Gastrocnemius medialis (tissue), 4 donors: ENCODE results near the gene SEPHS1. TPM values are rescaled to one million over a fixed set of nuclear protein-coding genes. Genes with fewer than 3 reads are reported as not detected.

ENCODE experiments used
- ATAC-seq, 2 donors: fragments of 150-250 bp; one replicate each; pipeline ENCODE4 v1.9.1; 2016
- DNase-seq, 2 donors: peaks; one replicate each; pipeline ENCODE4 v3.0.0-alpha.2; 2019
- H3K27ac ChIP-seq, 4 donors: fragments of 200-600 bp; sonication (generic); 1 replicate in 1 of 4; 2 replicates in 3 of 4; pipeline ENCODE4 v1.5.1; 2016 to 2018; ENCODE audit warnings: mild to moderate bottlenecking in 2 of 4, moderate library complexity in 1 of 4
- H3K27me3 ChIP-seq, 3 donors: fragments of 200-600 bp; sonication (generic) in 2 of 3; 1 replicate in 1 of 3; 2 replicates in 2 of 3; pipeline versions ENCODE4 v1.5.1 to v1.6.0; 2016 to 2019; ENCODE audit warnings: mild to moderate bottlenecking in 1 of 3, moderate library complexity in 1 of 3
- H3K36me3 ChIP-seq, 2 donors: fragments of 200-600 bp; sonication (generic) in 1 of 2; one replicate each; pipeline ENCODE4 v1.5.1; 2017 to 2018
- H3K4me1 ChIP-seq, 2 donors: fragments of 200-600 bp; sonication (generic) in 1 of 2; one replicate each; pipeline ENCODE4 v1.5.1; 2016 to 2017; ENCODE audit warnings: mild to moderate bottlenecking in 2 of 2
- H3K4me3 ChIP-seq, 4 donors: fragments of 200-600 bp; sonication (generic) in 3 of 4; 1 replicate in 1 of 4; 2 replicates in 3 of 4; pipeline ENCODE4 v1.5.1; 2016 to 2019; ENCODE audit warnings: mild to moderate bottlenecking in 2 of 4
- H3K9me3 ChIP-seq, 3 donors: fragments of 200-600 bp; sonication (generic) in 2 of 3; 1 replicate in 1 of 3; 2 replicates in 2 of 3; pipeline ENCODE4 v1.5.1; 2016 to 2019
- POLR2A ChIP-seq, 2 donors: fragments of 450-650 bp; IDR thresholded peaks; one replicate each; pipeline ENCODE4 v1.6.1; 2017; ENCODE audit warnings: antibody characterized with exemption in 2 of 2, mild to moderate bottlenecking in 2 of 2, moderate library complexity in 2 of 2
- in situ Hi-C, 4 donors: fragments of 200-750 bp; cut with MboI; loops; one replicate each; pipeline versions ENCODE4 v1.15.0 to v1.8.0; 2017; ENCODE audit warnings: low sequenced_read_pairs in 4 of 4
- intact Hi-C: fragments of 100-400 bp; cut with DNase I; formaldehyde crosslinking; loops from one replicate; pipeline ENCODE4 v1.15.1; 2023; ENCODE audit warnings: low total_unique reads
- total RNA-seq, 4 donors: library from RNA; depleted of rRNA; stranded (reverse); fragments of >200 nt; gene quantifications; one replicate each; pipeline versions ENCODE4 v1.1.0 to v1.2.3, GENCODE V29; 2016
- TF ChIP-seq, protein P1 (sequence below), 5 experiments: fragments of 450-650 bp in 3 of 5; fragments of 200-600 bp in 2 of 5; sonication (generic) in 2 of 5; IDR thresholded peaks in 4 of 5; conservative IDR thresholded peaks in 1 of 5; 1 replicate in 4 of 5; 2 replicates in 1 of 5; pipeline ENCODE4 v1.5.1; 2016 to 2019; ENCODE audit warnings: antibody characterized with exemption in 5 of 5, mild to moderate bottlenecking in 3 of 5, moderate library complexity in 3 of 5

Gene SEPHS1
- total RNA-seq, 4 donors from 2014 or later, result 22.4 to 29.7 (median 27.9) TPM

DNA sequence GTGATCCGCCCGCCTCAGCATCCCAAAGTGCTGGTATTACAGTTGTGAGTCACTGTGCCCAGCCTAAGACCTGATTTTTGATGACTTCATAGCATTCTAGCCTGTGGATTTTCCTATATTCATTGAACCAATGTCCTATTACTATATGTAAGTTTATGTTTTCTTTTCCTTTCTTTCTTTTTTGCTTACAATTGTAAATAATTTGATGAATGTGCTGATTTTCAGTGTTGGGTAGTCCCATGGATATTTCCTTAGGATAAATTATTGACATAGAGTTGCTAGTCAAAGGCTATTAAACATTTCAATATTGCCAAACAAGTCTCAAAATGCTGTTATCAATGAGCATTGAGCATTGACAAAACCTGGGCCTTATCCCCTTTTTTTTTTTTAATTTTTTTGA lies 38.3 kb downstream of the SEPHS1 start:
- H3K27me3 ChIP-seq, result no peaks in the 10 kb centered on the region
- no peak overlapping the region for H3K27ac ChIP-seq
- in situ Hi-C loops, result no loop called here
- H3K4me3 ChIP-seq, result no peak overlapping the region
- no peak for ATAC-seq
- H3K4me1 ChIP-seq, result no peaks in the 10 kb centered on the region
- intact Hi-C loops, result no loop called here
- DNase-seq, result no peak
- no peaks in the 10 kb centered on the region for H3K36me3 ChIP-seq
- TF ChIP-seq POLR2A (IDR thresholded peaks at IDR 0.05), result no peak
- no peaks in the 10 kb centered on the region for H3K9me3 ChIP-seq

DNA sequence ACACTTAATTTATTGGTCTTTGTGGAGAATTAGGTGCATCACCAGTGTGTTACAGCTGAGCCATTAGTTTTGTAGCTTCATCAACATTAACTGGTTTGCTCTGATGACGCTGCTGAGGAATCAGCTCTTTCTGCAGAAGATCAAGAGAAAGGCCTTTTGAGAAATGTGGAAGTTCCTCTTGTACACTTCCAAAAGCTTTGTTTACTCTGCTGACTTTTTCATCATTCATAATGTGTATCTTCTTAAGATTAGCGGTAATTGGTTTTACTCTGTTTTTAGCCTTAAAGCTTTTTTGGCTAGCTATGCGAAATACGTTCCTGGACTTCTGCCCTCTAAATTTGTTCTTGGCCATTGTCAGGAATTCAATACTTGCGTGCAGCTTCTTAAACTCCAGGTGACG lies 40.0 kb downstream of the SEPHS1 start:
- no peaks in the 10 kb centered on the region for H3K4me1 ChIP-seq
- TF ChIP-seq, protein P1, sequence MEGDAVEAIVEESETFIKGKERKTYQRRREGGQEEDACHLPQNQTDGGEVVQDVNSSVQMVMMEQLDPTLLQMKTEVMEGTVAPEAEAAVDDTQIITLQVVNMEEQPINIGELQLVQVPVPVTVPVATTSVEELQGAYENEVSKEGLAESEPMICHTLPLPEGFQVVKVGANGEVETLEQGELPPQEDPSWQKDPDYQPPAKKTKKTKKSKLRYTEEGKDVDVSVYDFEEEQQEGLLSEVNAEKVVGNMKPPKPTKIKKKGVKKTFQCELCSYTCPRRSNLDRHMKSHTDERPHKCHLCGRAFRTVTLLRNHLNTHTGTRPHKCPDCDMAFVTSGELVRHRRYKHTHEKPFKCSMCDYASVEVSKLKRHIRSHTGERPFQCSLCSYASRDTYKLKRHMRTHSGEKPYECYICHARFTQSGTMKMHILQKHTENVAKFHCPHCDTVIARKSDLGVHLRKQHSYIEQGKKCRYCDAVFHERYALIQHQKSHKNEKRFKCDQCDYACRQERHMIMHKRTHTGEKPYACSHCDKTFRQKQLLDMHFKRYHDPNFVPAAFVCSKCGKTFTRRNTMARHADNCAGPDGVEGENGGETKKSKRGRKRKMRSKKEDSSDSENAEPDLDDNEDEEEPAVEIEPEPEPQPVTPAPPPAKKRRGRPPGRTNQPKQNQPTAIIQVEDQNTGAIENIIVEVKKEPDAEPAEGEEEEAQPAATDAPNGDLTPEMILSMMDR (IDR thresholded peaks at IDR 0.05 in 4 of 5, conservative IDR thresholded peaks at IDR 0.05 in 1 of 5), result no peak
- TF ChIP-seq POLR2A (IDR thresholded peaks at IDR 0.05), result no peak
- DNase-seq (no peak), ATAC-seq (no peak)
- no peak overlapping the region for H3K4me3 ChIP-seq
- H3K27ac ChIP-seq, result no peak overlapping the region
- H3K9me3 ChIP-seq, result no peaks in the 10 kb centered on the region
- in situ Hi-C loops, result no loop called here
- no peaks in the 10 kb centered on the region for H3K27me3 ChIP-seq
- no peaks in the 10 kb centered on the region for H3K36me3 ChIP-seq
- intact Hi-C loops, result no loop called here

DNA sequence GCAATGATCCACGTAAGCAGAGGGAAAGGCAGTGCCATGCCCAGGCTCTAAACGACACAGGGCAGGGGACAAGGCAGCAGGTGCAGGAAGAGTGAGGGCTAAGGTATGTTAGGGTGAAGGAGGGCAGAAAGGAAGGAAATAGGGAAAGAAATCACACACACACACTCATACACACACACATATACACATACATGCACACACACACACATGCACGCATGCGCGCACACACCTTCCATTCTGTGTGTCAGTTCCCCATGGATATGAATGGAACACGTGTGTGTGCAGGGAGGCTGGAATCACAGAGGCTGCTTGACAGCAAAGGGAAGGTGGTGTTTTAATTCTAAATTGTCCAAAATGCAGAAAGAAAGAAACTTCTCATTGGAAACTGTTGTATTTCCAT lies 42.0 kb downstream of the SEPHS1 start:
- intact Hi-C loops (no loop called here), in situ Hi-C loops (no loop called here)
- TF ChIP-seq, protein P1 (IDR thresholded peaks at IDR 0.05 in 4 of 5, conservative IDR thresholded peaks at IDR 0.05 in 1 of 5), result no peak
- no peak for TF ChIP-seq POLR2A (IDR thresholded peaks at IDR 0.05)
- no peak for ATAC-seq
- Histone ChIP-seq H3K4me1 (peaks cover 5 to 11% of the 10 kb centered on the region in 2 donors), H3K36me3 (no peaks in the 10 kb centered on the region), H3K27ac (no peak overlapping the region), H3K9me3 (no peaks in the 10 kb centered on the region), H3K27me3 (no peaks in the 10 kb centered on the region), H3K4me3 (no peak overlapping the region)
- DNase-seq, result no peak

DNA sequence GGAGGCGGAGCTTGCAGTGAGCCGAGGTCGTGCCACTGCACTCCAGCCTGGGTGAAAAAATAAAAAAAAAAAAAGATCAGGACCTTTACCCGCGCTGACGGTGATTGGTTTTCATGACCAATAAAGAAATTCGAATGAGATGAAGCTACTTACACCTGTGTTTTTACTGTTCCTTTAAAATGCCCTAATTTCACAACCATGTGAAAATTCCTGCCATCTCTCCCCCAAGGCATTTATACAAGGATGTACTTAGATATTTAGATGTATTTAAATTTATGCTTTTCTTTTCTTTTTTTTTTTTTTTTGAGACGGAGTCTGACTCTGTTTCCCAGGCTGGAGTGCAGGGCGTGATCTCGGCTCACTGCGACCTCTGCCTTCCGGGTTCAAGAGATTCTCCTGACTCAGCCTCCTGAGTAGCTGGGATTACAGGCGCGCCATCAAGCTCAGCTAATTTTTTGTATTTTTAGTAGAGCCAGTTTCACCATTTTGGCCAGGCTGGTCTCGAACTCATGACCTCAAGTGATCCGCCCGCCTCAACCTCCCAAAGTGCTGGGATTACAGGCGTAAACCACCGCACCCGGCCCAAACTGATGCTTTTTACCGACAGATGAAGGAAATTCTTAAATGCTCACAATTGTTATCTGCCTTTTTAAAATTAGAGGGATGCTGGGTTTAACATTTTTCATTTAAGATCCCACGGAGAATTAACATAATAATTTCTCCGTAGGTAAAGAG lies 45.1 kb downstream of the SEPHS1 start:
- no peak for ATAC-seq
- intact Hi-C loops (loop anchor here (1.0 to 5.0 kb wide), 5 partner anchors 32 to 201 kb away; partner anchors contain the start of genes MCM10 and OPTN), in situ Hi-C loops (loop anchor here in 3 of 4 donors (5.0 kb wide), 1 partner anchor 141 kb away; the partner anchor contains the start of gene MCM10 (in 3 of the 3))
- Histone ChIP-seq H3K4me3 (peak overlapping the region; percentile 57 to 66 (median 64)), H3K36me3 (no peaks in the 10 kb centered on the region), H3K27ac (peak overlapping the region; percentile 96 to 100 (median 100)), H3K4me1 (peaks cover 11 to 21% of the 10 kb centered on the region in 2 donors), H3K27me3 (no peaks in the 10 kb centered on the region), H3K9me3 (no peaks in the 10 kb centered on the region)
- DNase-seq, result no peak
- no peak for TF ChIP-seq POLR2A (IDR thresholded peaks at IDR 0.05)
- TF ChIP-seq, protein P1 (IDR thresholded peaks at IDR 0.05 in 4 of 5, conservative IDR thresholded peaks at IDR 0.05 in 1 of 5), result no peak
